HS-5 (cell line): Measurements from ENCODE around the gene ZNF670.

Source experiments
- DNase-seq: peaks from one replicate; pipeline ENCODE4 v3.0.0-alpha.2; 2012; ENCODE audit warnings: low read depth

ZNF670 gene

DNA sequence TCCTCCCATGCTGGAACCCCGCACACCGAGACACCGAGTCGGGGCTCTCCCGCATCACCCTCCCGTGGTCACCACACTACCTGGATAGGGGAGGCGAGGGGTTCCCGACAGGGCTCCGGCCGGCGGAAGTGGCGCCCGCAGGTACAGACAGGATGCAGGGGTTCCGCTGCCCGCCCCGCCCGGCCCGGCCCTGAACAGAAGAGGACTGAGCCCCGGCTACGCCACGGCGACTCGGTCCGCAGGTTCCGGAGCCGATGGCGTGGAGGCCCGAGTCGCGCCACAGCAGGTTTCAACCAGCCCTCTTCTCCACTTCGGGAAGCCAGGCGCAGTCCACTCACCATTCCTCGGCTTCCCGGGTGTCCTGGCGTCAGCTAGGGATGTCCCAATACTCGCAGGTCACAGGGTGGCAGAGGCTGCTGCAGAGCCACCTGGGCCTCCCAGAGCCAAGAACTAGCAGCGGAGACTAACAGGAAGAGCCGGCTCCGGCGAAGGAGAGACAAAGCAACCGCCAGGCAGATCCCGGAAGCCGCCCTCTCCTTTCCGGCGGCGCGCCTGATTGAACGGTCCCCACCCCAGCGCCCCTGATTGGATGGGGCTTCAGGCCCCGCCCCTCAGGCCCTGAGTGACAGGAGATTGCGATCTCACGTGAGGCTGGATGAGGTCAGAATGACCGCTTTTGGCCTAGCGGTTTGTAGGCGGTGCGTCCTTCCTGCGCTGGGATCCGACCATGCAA is 25.4 kb upstream of the ZNF670 start, which contains the start of gene ZNF669:
ZNF669 (minus strand) TSS at position 498 of the 733 bp plus-strand sequence; CDS start at position 341, 157 bp downstream.
- DNase-seq = peak; percentile 85

DNA sequence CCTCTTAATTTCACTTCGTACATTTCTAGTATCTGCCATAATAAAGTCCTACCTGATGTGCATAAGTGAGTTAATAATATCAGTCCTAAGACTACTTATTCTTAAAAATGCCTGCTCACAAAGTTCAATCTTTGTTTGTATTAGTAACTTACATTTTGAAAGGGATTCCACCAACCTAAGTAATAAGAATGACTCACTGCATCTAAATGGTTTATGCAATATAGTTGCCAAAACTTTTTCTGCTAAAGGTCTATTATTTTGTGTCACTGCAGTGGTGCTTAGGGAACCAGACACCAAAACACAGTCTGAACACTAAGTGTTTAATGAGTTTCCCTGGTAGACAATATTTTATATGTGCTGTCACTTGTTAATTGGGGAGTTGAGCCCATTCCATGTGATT is 23.8 kb upstream of the ZNF670 start:
- no peak for DNase-seq

DNA sequence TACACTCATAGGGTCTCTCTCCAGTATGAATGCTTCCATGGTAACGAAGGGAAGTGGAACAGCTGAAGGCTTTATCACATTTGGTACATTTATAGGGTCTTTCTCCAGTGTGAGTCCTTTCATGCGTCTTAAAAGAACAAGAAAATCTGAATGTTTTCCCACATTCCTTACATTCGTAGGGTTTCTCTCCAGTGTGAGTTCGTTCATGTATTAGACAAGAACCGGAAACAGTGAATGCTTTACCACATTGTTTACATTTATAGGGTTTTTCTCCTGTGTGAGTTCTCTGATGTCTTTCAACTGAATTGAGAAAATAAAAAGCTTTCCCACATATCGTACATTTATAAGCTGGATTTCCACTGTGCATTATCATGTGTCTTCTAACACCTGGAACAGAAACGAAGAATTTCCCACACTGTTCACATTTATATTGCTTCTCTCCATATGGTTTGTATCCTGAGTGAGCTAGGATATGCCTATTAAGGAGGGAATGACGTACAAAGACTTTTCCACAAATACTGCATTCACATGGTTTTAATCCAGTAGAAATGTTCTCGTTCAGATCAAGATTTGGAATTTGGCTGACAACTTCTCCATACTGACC is 22.2 kb upstream of the ZNF670 start:
- DNase-seq = no peak

DNA sequence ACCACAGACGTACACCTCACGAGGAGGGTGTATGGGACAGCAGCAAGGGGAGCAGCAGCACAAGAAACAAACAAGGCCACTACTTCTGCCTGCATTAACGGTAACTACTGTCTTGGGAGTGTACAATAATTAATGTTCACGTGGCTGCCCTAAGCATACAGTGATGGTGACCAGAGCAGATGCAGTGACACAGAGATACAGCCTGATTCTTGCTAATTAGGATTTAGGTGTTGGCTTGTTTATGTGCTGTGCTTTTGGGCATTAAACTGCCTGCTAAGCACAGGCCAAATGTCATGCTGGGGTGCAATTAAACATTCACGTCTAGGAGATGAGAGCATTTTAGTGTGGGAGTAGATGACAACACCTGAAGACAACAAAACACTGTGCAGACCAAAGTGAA is 18.3 kb upstream of the ZNF670 start:
- no peak for DNase-seq

DNA sequence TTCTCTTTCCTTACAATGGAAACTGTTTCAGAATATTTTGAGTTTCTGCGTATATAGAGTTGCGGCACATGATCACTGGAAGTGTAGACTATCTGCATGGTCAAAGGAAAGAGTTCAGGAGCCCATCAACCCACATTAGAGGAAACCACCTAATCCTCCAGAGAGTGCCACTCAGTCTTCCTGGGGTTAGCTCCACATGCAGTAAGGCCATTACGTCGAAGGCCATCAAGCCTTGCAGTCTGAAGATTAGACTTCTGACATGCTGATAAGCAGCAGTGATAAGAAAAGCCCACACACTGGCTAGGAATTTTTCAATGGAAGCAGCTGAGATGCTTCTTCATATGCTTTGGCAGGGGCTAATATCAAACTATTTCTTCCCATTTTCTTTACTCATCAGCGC is 17.9 kb upstream of the ZNF670 start:
- DNase-seq = no peak

DNA sequence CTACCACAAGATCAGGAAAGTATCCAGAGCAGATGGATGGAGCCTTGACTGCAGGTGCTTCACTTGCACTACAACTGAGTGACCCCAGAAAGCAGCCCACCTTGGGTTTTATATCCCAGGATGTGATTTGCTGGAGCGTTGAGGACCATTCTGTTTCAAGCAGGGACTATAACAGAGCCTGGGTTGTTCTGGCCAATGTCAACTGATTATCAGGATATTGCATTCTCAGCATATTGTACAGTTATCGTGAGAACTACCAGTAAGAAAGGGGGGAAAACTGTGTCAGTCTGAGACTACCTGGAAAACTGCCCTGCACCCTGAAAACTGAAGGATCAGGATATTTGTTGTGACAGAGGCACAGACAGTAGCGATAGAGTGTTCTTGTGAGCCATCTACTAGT is 17.5 kb upstream of the ZNF670 start:
- DNase-seq = no peak

DNA sequence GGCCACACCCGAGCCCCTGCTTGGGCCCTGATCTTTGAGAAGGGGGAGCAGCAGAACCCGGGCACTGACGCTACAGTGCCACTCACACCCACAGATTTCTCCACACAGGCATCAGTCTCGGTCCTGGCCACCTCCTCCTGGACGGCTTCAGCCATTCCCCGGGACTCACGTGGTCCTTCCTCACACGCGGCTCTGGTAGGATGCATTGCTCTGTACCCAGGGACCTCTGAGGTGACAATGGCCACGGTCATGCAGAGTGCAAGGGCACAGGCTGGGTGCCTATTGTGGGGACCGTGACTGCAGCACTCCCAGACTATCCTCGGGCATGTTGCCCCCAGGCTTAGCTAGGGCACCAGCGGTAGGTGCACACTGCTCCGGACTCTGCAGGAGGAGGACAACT is 11.8 kb upstream of the ZNF670 start:
- DNase-seq = no peak

DNA sequence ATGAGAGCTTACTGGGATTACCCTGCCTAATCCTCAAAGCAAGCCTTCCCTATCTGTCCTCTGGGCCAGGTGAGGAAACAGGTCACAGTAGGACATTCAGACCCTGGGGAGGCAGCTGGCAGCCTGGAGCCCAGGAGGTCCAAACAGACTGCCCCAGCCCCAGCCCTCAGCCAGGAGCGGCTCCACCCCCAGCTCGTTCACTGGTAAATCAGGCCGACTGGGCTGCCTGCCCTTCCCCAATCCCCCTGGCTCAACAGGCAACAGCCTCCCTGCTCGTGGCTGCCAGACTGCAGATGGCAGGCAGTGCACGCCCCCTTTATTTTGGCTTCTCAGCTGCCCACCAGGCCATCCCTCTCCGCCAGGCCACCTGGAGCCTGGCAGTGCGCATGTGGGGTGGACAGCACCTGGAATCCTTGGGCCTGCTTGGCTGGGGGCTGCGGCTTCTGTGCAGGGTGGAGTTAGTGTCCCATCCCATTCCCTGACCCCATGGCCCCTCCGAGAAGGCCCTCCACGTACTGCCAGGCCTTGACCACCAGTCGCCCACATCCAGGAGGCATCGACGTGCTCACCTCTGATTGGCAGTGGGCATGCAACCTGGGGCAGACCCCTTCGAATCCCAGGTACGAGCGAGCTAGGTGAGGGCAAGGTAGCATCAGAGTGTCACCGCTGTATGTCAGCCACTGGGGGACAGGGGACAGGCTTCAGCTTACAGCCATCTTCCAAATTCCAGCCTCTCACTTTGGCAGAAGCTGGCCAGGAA is 11.2 kb upstream of the ZNF670 start:
- DNase-seq = no peak

DNA sequence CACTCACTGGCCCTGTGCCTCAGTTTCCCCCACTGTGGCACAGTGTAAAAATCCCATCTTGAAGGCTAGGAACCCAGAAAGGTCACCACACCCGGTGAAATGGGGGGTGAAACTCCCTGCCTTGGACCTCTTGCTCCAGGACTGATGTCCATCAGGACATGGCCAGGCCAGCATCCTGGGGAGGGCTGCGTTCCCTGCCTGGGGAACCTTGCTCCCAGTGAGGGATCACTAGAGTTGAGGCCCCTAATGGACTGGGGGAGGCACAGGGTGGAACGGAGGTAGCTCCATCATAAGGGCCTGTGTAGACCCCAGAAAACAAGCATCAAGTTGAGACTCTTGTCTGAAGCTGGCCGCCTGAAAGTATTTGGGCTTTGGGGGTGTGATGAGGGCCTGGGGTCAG is 10.4 kb upstream of the ZNF670 start:
- DNase-seq = no peak

DNA sequence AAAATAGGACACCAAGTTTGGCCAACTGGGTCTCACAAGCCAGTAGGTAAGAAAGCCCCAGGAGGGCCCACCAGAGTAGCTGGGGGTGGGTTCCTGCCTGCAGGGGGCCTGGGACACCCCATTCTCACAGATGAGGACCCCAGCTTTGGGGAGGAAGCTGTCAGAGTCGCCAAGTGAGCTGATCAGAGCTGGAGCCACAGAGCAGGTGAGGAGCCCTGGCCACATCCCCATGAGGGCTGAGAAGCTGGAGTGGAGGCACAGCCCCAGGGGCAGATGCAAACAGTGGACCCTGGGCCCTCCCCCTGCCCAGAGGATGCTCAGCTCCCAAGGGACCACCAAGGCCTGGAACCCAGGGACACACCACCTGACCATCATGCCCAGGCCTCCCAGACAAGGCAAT is 8.6 kb upstream of the ZNF670 start:
- DNase-seq = no peak

DNA sequence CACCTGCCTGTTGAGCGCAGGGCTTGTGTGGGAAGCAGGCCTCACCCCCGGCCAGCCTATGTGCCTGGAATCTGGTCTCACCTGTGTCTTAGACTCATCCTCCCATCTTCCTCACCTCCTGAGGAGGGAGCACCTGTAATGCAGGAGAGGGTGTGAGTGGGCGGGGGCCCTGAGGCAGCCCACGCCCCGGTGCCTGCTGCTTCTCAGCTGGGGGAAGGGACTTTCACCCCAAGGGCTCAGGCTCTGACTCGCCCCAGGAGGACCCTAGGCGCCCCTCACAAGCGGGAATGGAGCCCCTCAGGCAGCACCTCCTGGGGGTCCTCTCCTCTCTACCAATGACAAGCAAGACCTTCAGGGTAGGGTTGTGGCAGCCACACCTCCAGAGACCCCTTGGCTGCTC is 6.7 kb upstream of the ZNF670 start:
- no peak for DNase-seq

DNA sequence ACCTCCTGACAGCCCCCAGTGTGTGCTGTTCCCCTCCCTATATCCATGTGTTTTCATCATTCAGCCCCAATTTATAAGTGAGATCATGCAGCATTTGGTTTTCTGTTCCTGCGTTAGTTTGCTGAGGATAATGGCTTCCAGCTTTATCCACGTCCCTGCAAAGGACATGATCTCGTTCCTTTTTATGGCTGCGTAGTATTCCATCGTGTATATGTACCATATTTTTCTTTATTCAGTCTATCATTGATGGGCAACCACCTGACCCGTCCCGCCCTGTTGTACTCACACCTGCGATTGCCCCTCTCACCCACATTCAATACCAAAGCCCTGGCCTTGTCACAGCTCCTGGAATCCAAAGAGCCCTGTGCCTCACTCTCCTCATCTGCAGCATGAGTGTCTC is 6.2 kb upstream of the ZNF670 start:
- no peak for DNase-seq

DNA sequence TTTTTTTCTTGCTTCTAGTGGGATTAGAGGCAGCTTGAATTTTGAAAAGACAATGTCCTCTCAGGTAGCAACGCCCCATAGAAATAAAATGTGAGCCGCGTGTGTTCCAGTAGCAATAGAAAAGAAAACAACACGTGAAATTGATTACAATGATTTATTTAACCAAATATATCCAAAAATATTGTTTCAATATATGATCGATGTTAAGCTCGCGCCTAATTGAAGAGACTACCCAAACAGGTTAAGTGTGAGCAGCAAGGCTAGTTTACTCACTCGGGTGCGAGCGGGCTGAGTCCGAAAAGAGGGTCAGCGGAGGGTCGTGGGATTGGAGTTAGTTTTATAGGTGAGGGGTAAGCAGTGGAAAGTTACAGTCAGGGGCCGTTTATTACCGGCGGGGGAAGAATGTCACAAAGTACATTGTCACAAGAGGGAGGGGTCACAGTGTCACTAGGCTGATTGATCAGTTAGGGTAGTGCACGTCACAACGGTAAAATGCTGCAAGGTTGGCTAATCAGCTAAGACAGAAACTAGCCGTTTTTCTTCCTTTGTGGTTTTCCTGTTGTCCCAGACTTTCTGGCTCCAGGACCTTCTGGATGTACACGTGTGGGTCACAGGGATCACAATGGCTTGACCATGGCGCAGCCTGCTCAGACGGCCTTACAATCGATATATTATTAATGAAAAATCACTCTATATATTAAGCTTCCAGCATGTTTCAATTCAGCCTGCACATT is 697 bp upstream of the ZNF670 start:
- DNase-seq = no peak

DNA sequence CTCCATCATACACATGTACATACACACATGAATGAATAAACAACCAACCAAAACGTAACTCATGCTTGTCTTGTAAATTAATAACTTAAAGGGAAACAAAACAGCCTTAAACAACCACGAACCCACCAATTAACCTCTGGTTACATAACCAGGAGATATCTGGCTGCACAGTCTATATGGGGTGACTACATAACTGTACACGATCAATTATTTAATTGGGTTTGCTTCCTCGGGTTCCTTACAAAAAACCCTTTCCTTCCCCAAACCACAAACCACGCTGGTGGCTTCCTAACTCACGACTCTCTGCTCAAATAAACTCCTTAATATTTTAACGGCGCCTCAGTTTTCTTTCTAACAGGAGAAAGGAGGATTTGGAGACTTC is 744 bp downstream of the ZNF670 start:
- peak; percentile 10 for DNase-seq

DNA sequence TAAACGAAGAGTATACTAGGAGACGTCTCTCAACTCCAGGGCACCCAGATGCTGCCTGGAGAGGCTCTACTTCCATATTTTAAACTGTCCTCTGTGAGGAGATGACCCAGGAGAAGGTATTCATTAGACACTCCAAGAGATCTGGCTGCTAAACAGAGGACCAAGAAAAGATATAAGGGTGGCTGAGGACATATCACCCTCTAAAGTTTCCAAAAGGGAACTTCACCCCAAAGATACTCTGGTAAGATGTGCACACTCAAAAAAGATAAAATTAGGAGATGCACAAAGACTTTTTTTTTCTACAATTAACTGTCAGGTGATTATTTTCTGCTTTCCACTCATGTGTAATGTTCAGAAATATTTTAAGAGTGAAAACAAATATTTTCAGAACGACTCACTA is 1.4 kb downstream of the ZNF670 start:
- peak; percentile 0 for DNase-seq

DNA sequence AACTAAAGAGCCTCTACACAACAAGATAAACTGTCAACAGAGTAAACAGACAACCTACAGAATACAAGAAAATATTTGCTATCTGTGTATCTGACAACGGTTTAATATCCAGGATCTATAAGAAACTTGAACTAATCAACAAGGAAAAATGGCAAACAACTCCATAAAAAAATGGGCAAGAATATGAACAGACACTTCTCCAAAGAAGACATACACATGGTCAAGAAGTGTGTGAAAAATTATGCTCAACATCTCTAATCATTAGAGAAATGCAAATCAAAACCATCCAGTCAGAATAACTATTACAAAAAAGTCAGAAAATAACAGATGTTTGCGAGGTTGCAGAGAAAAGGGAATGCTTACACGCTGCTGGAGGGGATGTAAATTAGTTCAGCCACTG is 8.0 kb downstream of the ZNF670 start:
- DNase-seq = no peak

DNA sequence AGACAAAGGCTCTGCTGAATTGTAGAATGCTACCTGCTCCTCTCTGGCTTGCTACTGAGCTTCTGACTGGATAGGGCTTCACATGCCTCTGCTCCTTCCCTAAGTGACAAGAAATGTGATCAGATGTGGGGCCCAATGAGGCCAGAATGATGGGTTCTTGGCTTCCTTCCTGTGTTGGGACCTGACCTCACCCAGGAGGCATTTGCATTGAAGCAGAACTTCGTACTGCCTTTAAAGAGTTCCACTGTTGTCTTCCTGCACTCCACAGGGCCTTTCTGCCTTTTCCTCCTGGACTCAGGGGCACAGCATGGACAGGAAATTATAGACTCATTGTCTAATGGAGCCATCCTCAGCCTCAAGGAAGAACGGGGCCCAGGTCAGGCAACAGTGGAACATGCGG is 14.3 kb downstream of the ZNF670 start:
- no peak for DNase-seq

DNA sequence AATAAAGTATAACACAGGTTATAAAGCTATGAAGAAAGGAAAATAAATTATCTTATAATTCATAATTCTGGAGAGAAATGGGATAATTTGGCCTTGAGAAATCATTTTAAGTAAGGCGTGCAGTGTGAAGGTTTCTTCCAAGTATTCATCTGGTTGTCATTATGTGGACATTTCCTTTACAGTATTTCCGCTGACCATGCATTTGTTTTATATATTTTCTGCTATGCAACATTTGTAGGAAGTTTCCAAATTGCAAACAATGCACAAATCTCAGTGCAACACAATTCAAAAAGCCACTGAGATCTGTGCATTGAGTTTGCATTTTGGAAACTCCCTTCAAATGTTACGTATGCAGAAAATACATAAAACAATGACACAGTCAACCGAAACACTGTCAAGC is 17.8 kb downstream of the ZNF670 start:
- DNase-seq = no peak

DNA sequence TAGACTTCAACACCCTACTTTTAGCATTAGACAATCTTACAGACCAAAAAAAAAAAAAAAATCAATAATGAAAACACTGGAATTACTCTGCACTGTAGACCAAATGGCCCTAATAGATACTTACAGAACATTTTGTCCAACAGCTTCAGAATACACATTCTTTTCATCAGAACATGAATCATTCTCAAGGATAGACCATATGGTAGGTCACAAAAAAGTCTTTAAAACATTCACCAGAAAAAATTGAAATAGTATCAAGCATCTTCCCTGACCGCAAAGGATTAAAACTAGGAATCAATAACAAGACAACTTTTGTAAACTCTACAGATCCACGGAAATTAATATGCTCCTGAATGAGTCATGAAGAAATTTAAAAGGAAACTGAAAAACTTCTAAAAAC is 22.5 kb downstream of the ZNF670 start:
- DNase-seq = no peak

DNA sequence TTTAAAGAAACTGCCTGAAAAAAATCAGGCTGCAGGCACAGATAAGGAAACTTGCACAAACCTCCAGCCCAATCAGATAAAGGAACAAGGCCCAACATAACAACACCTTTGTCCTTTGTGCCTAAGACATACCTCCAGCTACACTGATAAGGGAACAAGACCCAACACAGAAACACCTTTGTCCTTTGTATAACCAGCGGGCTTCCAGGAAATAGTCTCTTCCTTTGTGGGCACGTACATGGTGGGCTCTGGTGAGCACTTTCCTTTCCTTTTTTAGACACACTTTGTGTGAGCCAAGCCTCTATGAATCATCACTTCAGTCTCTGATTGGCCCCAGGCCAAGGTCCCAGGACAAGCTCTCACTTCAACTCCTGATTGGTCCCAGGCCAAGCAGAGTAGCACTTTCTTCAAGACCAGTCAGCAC is 23.6 kb downstream of the ZNF670 start:
- no peak for DNase-seq

DNA sequence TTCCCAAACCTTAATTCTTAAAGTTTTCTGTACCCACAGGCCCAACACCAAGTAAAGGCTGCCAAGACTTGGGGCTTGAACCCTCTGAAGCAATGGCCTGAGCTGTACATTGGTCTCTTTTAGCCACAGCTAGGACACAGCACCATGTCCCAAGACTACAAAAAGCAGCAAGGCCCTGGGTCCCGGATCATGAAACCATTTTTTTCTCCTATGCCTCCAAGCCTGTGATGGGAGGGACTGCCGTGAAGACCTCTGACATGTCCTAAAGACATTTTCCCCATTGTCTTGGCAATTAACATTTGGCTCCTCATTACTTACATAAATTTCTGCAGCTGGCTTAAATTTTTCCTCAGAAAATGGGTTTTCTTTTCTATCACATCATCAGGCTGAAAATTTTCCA is 30.9 kb downstream of the ZNF670 start:
- no peak for DNase-seq

DNA sequence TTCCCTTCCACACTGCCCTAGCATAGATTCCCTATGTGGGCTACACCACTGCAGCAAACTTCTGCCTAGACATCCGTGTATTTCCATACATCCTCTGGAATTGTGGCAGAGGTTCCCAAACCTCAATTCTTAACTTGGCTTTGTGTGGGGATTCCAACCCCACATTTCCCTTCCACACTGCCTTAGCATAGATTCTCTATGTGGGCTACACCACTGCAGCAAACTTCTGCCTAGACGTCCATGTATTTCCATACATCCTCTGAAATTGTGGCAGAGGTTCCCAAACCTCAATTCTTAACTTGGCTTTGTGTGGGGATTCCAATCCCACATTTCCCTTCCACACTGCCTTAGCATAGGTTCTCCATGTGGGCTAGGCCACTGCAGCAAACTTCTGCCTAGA is 31.4 kb downstream of the ZNF670 start:
- DNase-seq = no peak

DNA sequence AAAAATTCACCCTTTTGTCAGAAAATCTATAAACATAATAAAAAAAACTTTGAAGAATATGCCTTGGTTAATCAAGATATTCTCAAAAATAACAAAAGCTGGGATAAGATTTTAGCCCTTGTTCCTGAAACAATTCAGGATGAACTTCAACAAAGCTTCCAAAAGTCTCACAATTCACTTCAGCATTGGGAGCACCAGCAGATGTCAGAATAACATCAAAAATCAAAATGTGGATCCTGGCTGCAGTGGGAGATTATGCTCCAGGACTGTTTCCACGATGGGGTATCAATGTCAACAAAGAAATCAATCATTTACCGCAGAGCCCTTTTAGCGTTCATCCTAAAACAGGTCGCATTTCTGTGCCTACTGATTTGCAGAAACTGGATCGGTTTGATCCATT is 35.2 kb downstream of the ZNF670 start:
- no peak for DNase-seq
